HEK293 (cell line): ENCODE data around the gene RIPOR3.

Source experiments
- MYNN ChIP-seq: fragments of 450-650 bp; formaldehyde crosslinking; IDR thresholded peaks from 2 replicates; pipeline ENCODE4 v1.5.1; 2016; ENCODE audit warnings: missing biosample characterization, missing genetic modification characterization, borderline replicate concordance
- SP2 ChIP-seq: fragments of 450-650 bp; formaldehyde crosslinking; IDR thresholded peaks from 2 replicates; pipeline ENCODE4 v1.5.1; 2016; ENCODE audit warnings: missing biosample characterization, missing genetic modification characterization
- ZBTB7A ChIP-seq: fragments of 450-650 bp; formaldehyde crosslinking; IDR thresholded peaks from 2 replicates; pipeline ENCODE4 v1.5.1; 2016; ENCODE audit warnings: low read depth, missing biosample characterization, missing genetic modification characterization
- ZEB2 ChIP-seq: fragments of 450-650 bp; formaldehyde crosslinking; IDR thresholded peaks from 2 replicates; pipeline ENCODE4 v1.5.1; 2016; ENCODE audit warnings: missing biosample characterization, missing genetic modification characterization
- ZNF302 ChIP-seq: fragments of 450-650 bp; formaldehyde crosslinking; IDR thresholded peaks from 2 replicates; pipeline ENCODE4 v1.5.1; 2016; ENCODE audit warnings: missing biosample characterization, missing genetic modification characterization, low read depth
- ZNF549 ChIP-seq: fragments of 450-650 bp; IDR thresholded peaks from 2 replicates; pipeline ENCODE4 v1.5.1; 2018; ENCODE audit warnings: missing biosample characterization, missing genetic modification characterization, mild to moderate bottlenecking, inconsistent platforms, moderate library complexity
- ZNF558 ChIP-seq: fragments of 450-650 bp; formaldehyde crosslinking; IDR thresholded peaks from 2 replicates; pipeline ENCODE4 v1.5.1; 2016; ENCODE audit warnings: missing biosample characterization, missing genetic modification characterization
- ZNF585B ChIP-seq: fragments of 450-650 bp; formaldehyde crosslinking; IDR thresholded peaks from 2 replicates; pipeline ENCODE4 v1.5.1; 2016; ENCODE audit warnings: missing biosample characterization, missing genetic modification characterization
- ZXDB ChIP-seq: fragments of 450-650 bp; formaldehyde crosslinking; IDR thresholded peaks from 2 replicates; pipeline ENCODE4 v1.5.1; 2016; ENCODE audit warnings: missing biosample characterization, missing genetic modification characterization
- TF ChIP-seq, protein P1 (sequence below): fragments of 450-650 bp; formaldehyde crosslinking; IDR thresholded peaks from 2 replicates; pipeline ENCODE4 v1.5.1; 2016; ENCODE audit warnings: missing biosample characterization, missing genetic modification characterization
- TF ChIP-seq, protein P2 (sequence below): fragments of 450-650 bp; formaldehyde crosslinking; IDR thresholded peaks from 2 replicates; pipeline ENCODE4 v1.5.1; 2016; ENCODE audit warnings: missing biosample characterization, missing genetic modification characterization
- TF ChIP-seq, protein P3 (sequence below): fragments of 450-650 bp; formaldehyde crosslinking; IDR thresholded peaks from 2 replicates; pipeline ENCODE4 v1.5.1; 2016; ENCODE audit warnings: missing biosample characterization, missing genetic modification characterization, low read depth

DNA sequence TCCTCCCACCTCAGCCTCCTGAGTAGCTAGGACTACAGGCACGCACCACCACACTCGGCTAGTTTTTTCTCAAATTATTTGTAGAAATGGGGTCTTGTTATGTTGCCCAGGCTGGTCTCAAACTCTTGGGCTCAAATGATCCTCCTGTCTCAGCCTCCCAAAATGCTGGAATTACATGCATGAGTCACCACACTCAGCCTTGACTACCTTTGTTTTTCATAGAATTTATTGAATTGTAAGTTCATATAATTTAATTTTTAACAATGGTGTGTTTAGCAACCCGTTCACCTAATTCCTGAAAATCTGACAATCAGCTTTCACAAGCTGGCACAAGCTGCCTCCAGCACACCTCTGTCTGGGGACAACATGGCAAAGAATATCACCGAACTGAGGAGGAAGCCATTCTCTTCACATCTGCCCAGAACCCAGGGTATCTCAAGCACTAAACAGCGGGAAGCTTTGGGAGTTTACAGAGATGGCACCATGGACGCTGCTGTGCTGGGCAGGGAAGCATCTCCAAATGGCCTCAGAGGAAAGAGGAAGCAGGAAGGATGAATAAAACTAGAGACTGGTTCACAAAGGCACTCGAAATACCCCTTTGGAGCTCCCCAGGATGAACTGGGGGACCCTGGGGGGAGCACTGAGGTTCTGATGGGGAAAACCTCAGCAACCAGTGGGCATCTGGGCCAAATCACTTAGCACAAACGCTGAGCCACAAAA, 2.9 kb downstream of the RIPOR3 start:
- TF ChIP-seq, protein P1, sequence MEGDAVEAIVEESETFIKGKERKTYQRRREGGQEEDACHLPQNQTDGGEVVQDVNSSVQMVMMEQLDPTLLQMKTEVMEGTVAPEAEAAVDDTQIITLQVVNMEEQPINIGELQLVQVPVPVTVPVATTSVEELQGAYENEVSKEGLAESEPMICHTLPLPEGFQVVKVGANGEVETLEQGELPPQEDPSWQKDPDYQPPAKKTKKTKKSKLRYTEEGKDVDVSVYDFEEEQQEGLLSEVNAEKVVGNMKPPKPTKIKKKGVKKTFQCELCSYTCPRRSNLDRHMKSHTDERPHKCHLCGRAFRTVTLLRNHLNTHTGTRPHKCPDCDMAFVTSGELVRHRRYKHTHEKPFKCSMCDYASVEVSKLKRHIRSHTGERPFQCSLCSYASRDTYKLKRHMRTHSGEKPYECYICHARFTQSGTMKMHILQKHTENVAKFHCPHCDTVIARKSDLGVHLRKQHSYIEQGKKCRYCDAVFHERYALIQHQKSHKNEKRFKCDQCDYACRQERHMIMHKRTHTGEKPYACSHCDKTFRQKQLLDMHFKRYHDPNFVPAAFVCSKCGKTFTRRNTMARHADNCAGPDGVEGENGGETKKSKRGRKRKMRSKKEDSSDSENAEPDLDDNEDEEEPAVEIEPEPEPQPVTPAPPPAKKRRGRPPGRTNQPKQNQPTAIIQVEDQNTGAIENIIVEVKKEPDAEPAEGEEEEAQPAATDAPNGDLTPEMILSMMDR: no peak
- TF ChIP-seq, protein P2, sequence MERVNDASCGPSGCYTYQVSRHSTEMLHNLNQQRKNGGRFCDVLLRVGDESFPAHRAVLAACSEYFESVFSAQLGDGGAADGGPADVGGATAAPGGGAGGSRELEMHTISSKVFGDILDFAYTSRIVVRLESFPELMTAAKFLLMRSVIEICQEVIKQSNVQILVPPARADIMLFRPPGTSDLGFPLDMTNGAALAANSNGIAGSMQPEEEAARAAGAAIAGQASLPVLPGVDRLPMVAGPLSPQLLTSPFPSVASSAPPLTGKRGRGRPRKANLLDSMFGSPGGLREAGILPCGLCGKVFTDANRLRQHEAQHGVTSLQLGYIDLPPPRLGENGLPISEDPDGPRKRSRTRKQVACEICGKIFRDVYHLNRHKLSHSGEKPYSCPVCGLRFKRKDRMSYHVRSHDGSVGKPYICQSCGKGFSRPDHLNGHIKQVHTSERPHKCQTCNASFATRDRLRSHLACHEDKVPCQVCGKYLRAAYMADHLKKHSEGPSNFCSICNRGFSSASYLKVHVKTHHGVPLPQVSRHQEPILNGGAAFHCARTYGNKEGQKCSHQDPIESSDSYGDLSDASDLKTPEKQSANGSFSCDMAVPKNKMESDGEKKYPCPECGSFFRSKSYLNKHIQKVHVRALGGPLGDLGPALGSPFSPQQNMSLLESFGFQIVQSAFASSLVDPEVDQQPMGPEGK (tag by site-specific recombination): no peak
- TF ChIP-seq ZNF302 (tag by site-specific recombination) (no peak), MYNN (tag by site-specific recombination) (no peak), ZEB2 (tag by site-specific recombination) (no peak), SP2 (no peak), ZNF585B (tag by site-specific recombination) (no peak), ZXDB (tag by site-specific recombination) (no peak), ZNF558 (tag by site-specific recombination) (no peak), ZBTB7A (tag by site-specific recombination) (no peak), ZNF549 (tag by site-specific recombination) (no peak)
- TF ChIP-seq, protein P3, sequence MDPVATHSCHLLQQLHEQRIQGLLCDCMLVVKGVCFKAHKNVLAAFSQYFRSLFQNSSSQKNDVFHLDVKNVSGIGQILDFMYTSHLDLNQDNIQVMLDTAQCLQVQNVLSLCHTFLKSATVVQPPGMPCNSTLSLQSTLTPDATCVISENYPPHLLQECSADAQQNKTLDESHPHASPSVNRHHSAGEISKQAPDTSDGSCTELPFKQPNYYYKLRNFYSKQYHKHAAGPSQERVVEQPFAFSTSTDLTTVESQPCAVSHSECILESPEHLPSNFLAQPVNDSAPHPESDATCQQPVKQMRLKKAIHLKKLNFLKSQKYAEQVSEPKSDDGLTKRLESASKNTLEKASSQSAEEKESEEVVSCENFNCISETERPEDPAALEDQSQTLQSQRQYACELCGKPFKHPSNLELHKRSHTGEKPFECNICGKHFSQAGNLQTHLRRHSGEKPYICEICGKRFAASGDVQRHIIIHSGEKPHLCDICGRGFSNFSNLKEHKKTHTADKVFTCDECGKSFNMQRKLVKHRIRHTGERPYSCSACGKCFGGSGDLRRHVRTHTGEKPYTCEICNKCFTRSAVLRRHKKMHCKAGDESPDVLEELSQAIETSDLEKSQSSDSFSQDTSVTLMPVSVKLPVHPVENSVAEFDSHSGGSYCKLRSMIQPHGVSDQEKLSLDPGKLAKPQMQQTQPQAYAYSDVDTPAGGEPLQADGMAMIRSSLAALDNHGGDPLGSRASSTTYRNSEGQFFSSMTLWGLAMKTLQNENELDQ (tag by site-specific recombination): no peak
